Smooth muscle cell (in vitro differentiated cells): ENCODE data around the gene BICC1. TPM values are rescaled to one million over a fixed set of nuclear protein-coding genes. Genes with fewer than 3 reads are reported as not detected.

Source experiments
- DNase-seq: peaks from one replicate; lab custom pipeline; 2025; ENCODE audit not compliant: unreplicated experiment; lab: John Stamatoyannopoulos, UW
- H2AFZ ChIP-seq: fragments of 200-600 bp; sonication (generic); 2 replicates; pipeline ENCODE4 v1.6.0; 2016; ENCODE audit warnings: antibody characterized with exemption, low read depth, mild to moderate bottlenecking
- H3F3A ChIP-seq: fragments of 200-600 bp; sonication (generic); 2 replicates; pipeline ENCODE4 v1.6.0; 2017; ENCODE audit warnings: antibody characterized with exemption, low read depth
- H3K27ac ChIP-seq: fragments of 200-600 bp; sonication (generic); 2 replicates; pipeline ENCODE4 v1.5.1; 2016; ENCODE audit warnings: low read depth, mild to moderate bottlenecking
- H3K27me3 ChIP-seq: fragments of 200-600 bp; sonication (generic); 2 replicates; pipeline ENCODE4 v1.6.1; 2016; ENCODE audit warnings: low read depth, mild to moderate bottlenecking
- H3K36me3 ChIP-seq: fragments of 200-600 bp; sonication (generic); 2 replicates; pipeline ENCODE4 v1.5.1; 2016; ENCODE audit warnings: low read depth
- H3K4me1 ChIP-seq: fragments of 200-600 bp; sonication (generic); 2 replicates; pipeline ENCODE4 v1.5.1; 2016; ENCODE audit warnings: low read depth
- H3K4me2 ChIP-seq: fragments of 200-600 bp; sonication (generic); 2 replicates; pipeline ENCODE4 v1.6.0; 2016; ENCODE audit warnings: mild to moderate bottlenecking
- H3K4me3 ChIP-seq: fragments of 200-600 bp; sonication (generic); 2 replicates; pipeline ENCODE4 v1.5.1; 2016; ENCODE audit warnings: mild to moderate bottlenecking
- H3K79me2 ChIP-seq: fragments of 200-600 bp; sonication (generic); 2 replicates; pipeline ENCODE4 v1.6.0; 2016; ENCODE audit warnings: low read depth, mild to moderate bottlenecking
- H3K9ac ChIP-seq: fragments of 200-600 bp; sonication (generic); 2 replicates; pipeline ENCODE4 v1.6.0; 2016; ENCODE audit warnings: low read depth
- H3K9me3 ChIP-seq: fragments of 200-600 bp; sonication (generic); replicated peaks from 2 replicates; pipeline ENCODE4 v1.5.1; 2016; ENCODE audit warnings: low read depth
- H4K20me1 ChIP-seq: fragments of 200-600 bp; sonication (generic); 2 replicates; pipeline ENCODE4 v1.6.0; 2016; ENCODE audit warnings: low read depth
- CTCF ChIP-seq: fragments of 200-600 bp; sonication (generic); IDR thresholded peaks from 2 replicates; pipeline ENCODE4 v1.5.1; 2017; ENCODE audit warnings: borderline replicate concordance, mild to moderate bottlenecking, antibody characterized with exemption; ENCODE audit not compliant: insufficient read depth, poor library complexity, severe bottlenecking
- WGBS: methylation state at CpG from one replicate; pipeline ENCODE4 v1.1.7; 2016; ENCODE audit warnings: low lambda C conversion rate; 5-methylcytosine and 5-hydroxymethylcytosine counted together
- polyA plus RNA-seq: library from polyadenylated mRNA; unstranded; fragments of >200 nt; fragmentation: Nextera tagmentation; extraction: Ambion mirVana; gene quantifications from 2 replicates; pipeline ENCODE4 v1.2.1, GENCODE V29; 2016
- total RNA-seq: library from RNA; depleted of rRNA; stranded (reverse); fragments of >200 nt; gene quantifications from 2 replicates; pipeline ENCODE4 v1.2.3, GENCODE V29; 2014

The BICC1 gene
- total and polyA plus RNA-seq, 2 experiments from 2014 or later = 7.9 to 23.0 TPM

- Histone ChIP-seq H2AFZ (no peak overlapping the region), H3K9me3 (no peaks in the 10 kb centered on the region), H3K4me1 (no peaks in the 10 kb centered on the region), H3F3A (no peaks in the 10 kb centered on the region), H3K4me3 (no peak overlapping the region), H3K79me2 (peaks cover 6% of the 10 kb centered on the region), H3K27ac (no peak overlapping the region), H3K4me2 (no peak overlapping the region), H3K9ac (no peak overlapping the region), H3K36me3 (no peaks in the 10 kb centered on the region), H4K20me1 (peaks cover 3% of the 10 kb centered on the region), H3K27me3 (no peaks in the 10 kb centered on the region)
- TF ChIP-seq CTCF = no peak
- DNase-seq = no peak
- 88% methylated on average over 1 of the region's 1 CpG for WGBS
Measured at GRCh38 chr10:58706836-58707235, 194.2 kb downstream of the BICC1 start.

- no peak overlapping the region for H3K27ac ChIP-seq
- no peaks in the 10 kb centered on the region for H3K4me1 ChIP-seq
- no peak overlapping the region for H2AFZ ChIP-seq
- no peak for DNase-seq
- TF ChIP-seq CTCF = no peak
- no peaks in the 10 kb centered on the region for H3K9me3 ChIP-seq
- H3K4me2 ChIP-seq = no peak overlapping the region
- no peak overlapping the region for H3K4me3 ChIP-seq
- H3F3A ChIP-seq = no peaks in the 10 kb centered on the region
- no peak overlapping the region for H3K9ac ChIP-seq
- H3K27me3 ChIP-seq = no peaks in the 10 kb centered on the region
- WGBS = 86% methylated on average over 3 of the region's 3 CpGs
- peaks cover 6% of the 10 kb centered on the region for H3K79me2 ChIP-seq
- H4K20me1 ChIP-seq = peaks cover 5% of the 10 kb centered on the region
- no peaks in the 10 kb centered on the region for H3K36me3 ChIP-seq
Measured at GRCh38 chr10:58712141-58712540, 199.5 kb downstream of the BICC1 start.

- Histone ChIP-seq H4K20me1 (peaks cover 5% of the 10 kb centered on the region), H3K27me3 (no peaks in the 10 kb centered on the region), H3K4me2 (no peak overlapping the region), H3F3A (no peaks in the 10 kb centered on the region), H3K79me2 (peaks cover 6% of the 10 kb centered on the region), H3K9me3 (no peaks in the 10 kb centered on the region), H3K27ac (no peak overlapping the region), H2AFZ (no peak overlapping the region), H3K4me3 (no peak overlapping the region), H3K9ac (no peak overlapping the region), H3K36me3 (no peaks in the 10 kb centered on the region), H3K4me1 (no peaks in the 10 kb centered on the region)
- no peak for DNase-seq
- 80% methylated on average over 1 of the region's 1 CpG for WGBS
- peak; percentile 13 for TF ChIP-seq CTCF
Measured at GRCh38 chr10:58712982-58713381, 200.3 kb downstream of the BICC1 start.

GRCh38 chr10:58714409-58714808 lies 201.7 kb downstream of the BICC1 start:
- Histone ChIP-seq H3K4me3 (no peak overlapping the region), H3K79me2 (peaks cover 3% of the 10 kb centered on the region), H3K9me3 (no peaks in the 10 kb centered on the region), H3K27ac (no peak overlapping the region), H3K4me1 (no peaks in the 10 kb centered on the region), H3K27me3 (no peaks in the 10 kb centered on the region), H4K20me1 (peaks cover 5% of the 10 kb centered on the region), H3K4me2 (no peak overlapping the region), H3K9ac (no peak overlapping the region), H3K36me3 (no peaks in the 10 kb centered on the region), H3F3A (no peaks in the 10 kb centered on the region), H2AFZ (no peak overlapping the region)
- no peak for TF ChIP-seq CTCF
- 89% methylated on average over 2 of the region's 2 CpGs for WGBS
- no peak for DNase-seq
